T-helper 17 cell (primary cell): ENCODE measurements around the gene HSPB6. TPM values are rescaled to one million over a fixed set of nuclear protein-coding genes. Genes with fewer than 3 reads are reported as not detected.

Experiments used
- ATAC-seq: fragments of 150-1000 bp; cut with Tn5 transposase; 2 replicates; pipeline ENCODE4 v1.10.0; 2021; ENCODE audit warnings: mild to moderate bottlenecking, moderate library complexity
- DNase-seq, 3 donors: peaks; one replicate each; pipeline versions ENCODE4 v3.0.0 to v3.0.0-alpha.2; 2020 to 2021
- H3K9me3 ChIP-seq: one replicate; pipeline ENCODE4 v1.7.0; 2013; ENCODE audit warnings: low read length, mild to moderate bottlenecking; ENCODE audit not compliant: control insufficient read depth, poor library complexity, severe bottlenecking
- H3K27ac Mint-ChIP-seq: one replicate; pipeline ENCODE4 v1.8.0; 2022; ENCODE audit warnings: mild to moderate bottlenecking, moderate library complexity, mixed read lengths
- H3K27me3 Mint-ChIP-seq: one replicate; pipeline ENCODE4 v1.8.0; 2022; ENCODE audit warnings: mixed read lengths
- H3K36me3 Mint-ChIP-seq: one replicate; pipeline ENCODE4 v1.8.0; 2022; ENCODE audit warnings: low read depth, mixed read lengths
- H3K4me1 Mint-ChIP-seq: one replicate; pipeline ENCODE4 v1.8.0; 2022; ENCODE audit warnings: mild to moderate bottlenecking, mixed read lengths
- H3K4me3 Mint-ChIP-seq: one replicate; pipeline ENCODE4 v1.8.0; 2022; ENCODE audit warnings: mild to moderate bottlenecking, moderate library complexity, mixed read lengths
- total RNA-seq, 4 donors: library from RNA in 2 of 4; stranded (reverse) in 2 of 4; gene quantifications; one replicate each; pipeline ENCODE4 v1.2.3 and lab custom pipeline; 2022 to 2026

HSPB6 gene
- total RNA-seq, 2 donors from 2014 or later = not detected

DNA sequence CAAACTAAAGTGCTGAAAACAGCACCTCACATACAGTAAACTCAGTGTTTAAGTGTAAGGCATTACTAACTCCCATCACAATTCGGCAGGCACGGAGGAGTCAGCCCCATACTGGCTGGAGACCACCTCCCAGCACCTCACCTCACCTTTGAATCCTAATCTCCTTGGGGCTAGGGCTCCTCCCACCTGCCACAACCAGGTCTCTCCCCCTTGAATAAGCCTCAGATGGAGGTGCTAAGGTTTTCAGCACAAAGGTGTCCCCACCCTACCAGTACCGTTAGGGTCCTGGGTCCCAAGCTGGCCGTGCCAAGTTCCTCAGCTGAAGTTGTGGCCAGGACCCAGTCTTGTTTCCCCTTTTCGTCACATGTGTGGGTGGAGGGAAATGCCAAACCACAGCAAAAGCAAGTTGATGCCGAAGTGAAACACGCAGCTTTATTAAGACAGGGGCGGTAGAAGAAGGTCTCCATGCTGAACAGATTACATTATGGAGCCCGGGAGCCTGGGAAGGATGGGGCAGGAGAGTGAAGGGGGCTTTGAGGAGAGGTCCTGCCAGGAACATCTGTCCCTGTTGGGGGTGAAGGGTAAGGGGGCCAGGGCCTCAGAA is 14.6 kb downstream of the HSPB6 start, which contains the start of gene IGFLR1:
Gene IGFLR1, minus strand, starts transcription at position 332 of the 604 bp plus-strand sequence. CDS start 1,272 bp downstream, outside the sequence.
- ATAC-seq (peak; percentile 6), DNase-seq (peak in 2 of 3 donors; percentile 30 to 48)
- peaks cover 48% of the 10 kb centered on the region for H3K4me1 Mint-ChIP-seq
- peaks cover 4% of the 10 kb centered on the region for H3K36me3 Mint-ChIP-seq
- no peaks in the 10 kb centered on the region for H3K9me3 ChIP-seq
- no peaks in the 10 kb centered on the region for H3K27me3 Mint-ChIP-seq
- H3K4me3 Mint-ChIP-seq = peak within 1 kb of the TSS; percentile 96
- H3K27ac Mint-ChIP-seq = peak within 1 kb of the TSS; percentile 100

- H3K36me3 Mint-ChIP-seq = peaks cover 4% of the 10 kb centered on the region
- ATAC-seq (no peak), DNase-seq (no peak)
- peak overlapping the region; percentile 96 for H3K4me3 Mint-ChIP-seq
- H3K9me3 ChIP-seq = no peaks in the 10 kb centered on the region
- H3K27me3 Mint-ChIP-seq = no peaks in the 10 kb centered on the region
- H3K27ac Mint-ChIP-seq = peak overlapping the region; percentile 100
- H3K4me1 Mint-ChIP-seq = peaks cover 52% of the 10 kb centered on the region
Measured at GRCh38 chr19:35741203-35741515, 15.7 kb downstream of the HSPB6 start.

GRCh38 chr19:35740423-35741202 is 16.2 kb downstream of the HSPB6 start:
- Mint-ChIP-seq H3K36me3 (peaks cover 4% of the 10 kb centered on the region), H3K27ac (peak overlapping the region; percentile 100), H3K27me3 (no peaks in the 10 kb centered on the region), H3K4me3 (peak overlapping the region; percentile 94), H3K4me1 (peaks cover 50% of the 10 kb centered on the region)
- H3K9me3 ChIP-seq = no peaks in the 10 kb centered on the region
- peak; percentile 67 for ATAC-seq
- peak; percentile 89 to 93 (median 92) for DNase-seq

- H3K4me1 Mint-ChIP-seq = peaks cover 47% of the 10 kb centered on the region
- H3K27ac Mint-ChIP-seq = peak overlapping the region; percentile 100
- peak overlapping the region; percentile 94 for H3K4me3 Mint-ChIP-seq
- DNase-seq = no peak
- no peaks in the 10 kb centered on the region for H3K27me3 Mint-ChIP-seq
- ATAC-seq = peak; percentile 4
- H3K36me3 Mint-ChIP-seq = peaks cover 2% of the 10 kb centered on the region
- no peaks in the 10 kb centered on the region for H3K9me3 ChIP-seq
Measured at GRCh38 chr19:35740108-35740422, 16.8 kb downstream of the HSPB6 start.

DNA sequence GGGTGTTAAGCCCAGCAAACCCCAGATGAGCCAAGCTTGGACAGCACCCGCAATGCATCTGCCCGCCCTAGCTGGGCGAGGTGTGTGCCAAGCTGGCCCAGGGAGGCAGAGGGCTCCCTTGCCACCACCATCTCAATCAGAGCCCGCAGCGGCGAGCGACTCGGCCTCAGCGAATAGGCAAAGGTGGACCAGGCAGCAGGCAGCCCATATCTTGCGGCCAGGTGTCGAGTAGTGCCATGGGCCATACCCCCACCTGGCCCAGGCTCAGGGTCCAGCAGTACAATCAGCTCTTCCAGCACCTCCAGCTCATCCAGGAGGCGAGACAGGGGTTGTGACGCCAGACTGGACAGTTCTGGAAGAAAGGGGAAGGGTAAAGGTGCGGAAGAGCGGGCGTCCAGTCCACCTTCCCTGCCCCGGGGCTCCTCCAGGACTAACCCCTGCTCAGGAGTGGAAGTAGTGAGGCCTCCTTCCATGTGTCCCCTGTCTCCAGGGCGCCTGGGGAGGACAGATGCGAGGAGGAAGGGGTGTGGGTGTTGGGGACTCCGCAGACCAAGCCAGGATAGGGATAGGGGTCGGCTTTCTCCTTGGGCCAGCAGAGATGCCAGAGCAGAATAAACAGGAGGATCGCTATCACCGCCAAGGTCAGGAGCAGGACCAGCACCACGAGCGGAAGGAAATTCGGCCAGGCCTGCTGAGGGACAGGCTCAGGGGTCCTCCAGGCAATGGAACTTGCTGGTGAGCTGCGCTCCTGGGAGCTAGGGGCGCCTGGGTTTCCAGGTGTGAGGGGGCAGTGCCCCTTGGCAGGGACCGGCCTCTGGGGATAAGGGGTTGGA is 17.3 kb downstream of the HSPB6 start:
- Mint-ChIP-seq H3K36me3 (peaks cover 2% of the 10 kb centered on the region), H3K4me3 (peak overlapping the region; percentile 94), H3K27ac (peak overlapping the region; percentile 66), H3K4me1 (peaks cover 44% of the 10 kb centered on the region), H3K27me3 (no peaks in the 10 kb centered on the region)
- DNase-seq = no peak
- H3K9me3 ChIP-seq = no peaks in the 10 kb centered on the region
- ATAC-seq = no peak

- Mint-ChIP-seq H3K4me1 (peaks cover 44% of the 10 kb centered on the region), H3K27ac (peak overlapping the region; percentile 66), H3K4me3 (peak overlapping the region; percentile 94), H3K36me3 (peaks cover 2% of the 10 kb centered on the region), H3K27me3 (no peaks in the 10 kb centered on the region)
- no peak for DNase-seq
- H3K9me3 ChIP-seq = no peaks in the 10 kb centered on the region
- ATAC-seq = no peak
Measured at GRCh38 chr19:35738887-35739229, 18.0 kb downstream of the HSPB6 start.

GRCh38 chr19:35738021-35738886 is 18.6 kb downstream of the HSPB6 start:
- peaks cover 2% of the 10 kb centered on the region for H3K36me3 Mint-ChIP-seq

DNA sequence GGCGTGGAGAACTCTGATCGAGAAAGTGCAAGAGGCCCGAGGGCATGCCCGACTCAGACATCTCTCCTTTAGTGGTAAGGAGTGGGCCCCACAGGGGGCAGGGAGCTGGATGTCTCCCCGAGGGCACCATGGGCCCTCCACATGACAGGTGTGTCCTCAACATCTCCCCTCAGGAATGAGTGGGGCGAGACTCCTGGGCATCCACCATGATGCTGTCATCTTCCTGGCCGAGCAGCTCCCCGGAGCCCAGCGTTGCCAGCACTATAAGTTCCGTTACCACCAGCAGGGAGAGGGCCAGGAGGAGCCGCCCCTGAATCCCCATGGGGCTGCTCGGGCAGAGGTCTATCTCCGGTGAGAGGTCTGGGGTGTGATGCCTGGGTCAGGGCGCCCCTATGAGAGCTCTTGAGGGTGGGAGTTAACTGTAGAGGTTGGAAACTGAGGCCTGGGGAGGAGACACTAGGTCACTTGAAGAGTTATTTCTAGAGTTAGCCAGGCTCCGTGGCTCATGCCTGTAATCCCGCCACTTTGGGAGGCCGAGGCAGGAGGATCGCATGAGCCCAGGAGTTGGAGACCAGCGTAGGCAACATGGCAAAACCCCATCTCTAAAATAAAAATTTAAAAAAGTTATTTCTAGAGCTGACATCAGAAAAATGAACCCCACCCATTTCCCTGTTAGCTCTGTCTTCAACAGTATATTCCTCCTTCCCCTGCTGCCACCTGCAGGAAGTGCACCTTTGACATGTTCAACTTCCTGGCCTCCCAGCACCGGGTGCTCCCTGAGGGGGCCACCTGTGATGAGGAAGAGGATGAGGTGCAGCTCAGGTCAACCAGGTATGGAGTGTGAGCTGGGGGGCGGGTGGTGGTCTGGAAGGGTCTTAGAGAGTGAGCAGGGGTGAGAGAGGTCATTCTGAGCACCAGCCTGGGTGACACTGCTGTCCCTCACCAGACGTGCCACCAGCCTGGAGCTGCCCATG is 19.6 kb downstream of the HSPB6 start:
- H3K27ac Mint-ChIP-seq = peak overlapping the region; percentile 47
- ATAC-seq (no peak), DNase-seq (no peak)
- H3K36me3 Mint-ChIP-seq = no peaks in the 10 kb centered on the region
- H3K9me3 ChIP-seq = no peaks in the 10 kb centered on the region
- H3K4me1 Mint-ChIP-seq = peaks cover 34% of the 10 kb centered on the region
- peak overlapping the region; percentile 50 for H3K4me3 Mint-ChIP-seq
- H3K27me3 Mint-ChIP-seq = no peaks in the 10 kb centered on the region

More at GRCh38 chr19:35738021-35738886, 18.6 kb downstream of the HSPB6 start:
- Mint-ChIP-seq H3K27me3 (no peaks in the 10 kb centered on the region), H3K4me1 (peaks cover 43% of the 10 kb centered on the region), H3K4me3 (no peak overlapping the region), H3K27ac (peak overlapping the region; percentile 66)
- no peak for ATAC-seq
- no peaks in the 10 kb centered on the region for H3K9me3 ChIP-seq
- no peak for DNase-seq

GRCh38 chr19:35734889-35735288 is 21.9 kb downstream of the HSPB6 start:
- no peaks in the 10 kb centered on the region for H3K27me3 Mint-ChIP-seq
- H3K9me3 ChIP-seq = no peaks in the 10 kb centered on the region
- no peak for ATAC-seq
- peaks cover 10% of the 10 kb centered on the region for H3K36me3 Mint-ChIP-seq
- peak overlapping the region; percentile 86 for H3K27ac Mint-ChIP-seq
- H3K4me1 Mint-ChIP-seq = peaks cover 32% of the 10 kb centered on the region
- DNase-seq = no peak
- H3K4me3 Mint-ChIP-seq = no peak overlapping the region

DNA sequence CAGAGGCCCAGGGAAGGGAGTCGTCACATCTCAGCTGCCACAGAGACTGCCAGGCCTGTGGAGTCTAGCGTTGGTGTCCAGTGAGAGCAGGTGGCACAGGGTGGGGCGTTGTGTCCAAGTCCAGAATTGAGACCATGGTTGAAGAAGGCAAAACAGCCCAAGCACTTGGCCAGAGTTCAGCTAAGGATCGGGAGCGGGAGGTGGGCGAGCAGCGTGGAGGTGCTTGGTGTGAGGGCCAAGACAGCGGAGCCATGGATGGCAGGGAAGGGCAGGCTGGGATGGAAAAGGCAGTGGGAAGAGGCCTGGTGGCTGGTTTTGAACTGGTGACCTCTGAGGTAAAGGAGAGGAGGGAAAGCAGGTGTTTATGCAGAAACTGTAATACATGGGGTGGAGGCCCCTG is 22.6 kb downstream of the HSPB6 start:
- ATAC-seq = no peak
- Mint-ChIP-seq H3K27me3 (no peaks in the 10 kb centered on the region), H3K4me3 (no peak overlapping the region), H3K27ac (peak overlapping the region; percentile 86), H3K36me3 (peaks cover 11% of the 10 kb centered on the region), H3K4me1 (peaks cover 32% of the 10 kb centered on the region)
- H3K9me3 ChIP-seq = no peaks in the 10 kb centered on the region
- DNase-seq = no peak

DNA sequence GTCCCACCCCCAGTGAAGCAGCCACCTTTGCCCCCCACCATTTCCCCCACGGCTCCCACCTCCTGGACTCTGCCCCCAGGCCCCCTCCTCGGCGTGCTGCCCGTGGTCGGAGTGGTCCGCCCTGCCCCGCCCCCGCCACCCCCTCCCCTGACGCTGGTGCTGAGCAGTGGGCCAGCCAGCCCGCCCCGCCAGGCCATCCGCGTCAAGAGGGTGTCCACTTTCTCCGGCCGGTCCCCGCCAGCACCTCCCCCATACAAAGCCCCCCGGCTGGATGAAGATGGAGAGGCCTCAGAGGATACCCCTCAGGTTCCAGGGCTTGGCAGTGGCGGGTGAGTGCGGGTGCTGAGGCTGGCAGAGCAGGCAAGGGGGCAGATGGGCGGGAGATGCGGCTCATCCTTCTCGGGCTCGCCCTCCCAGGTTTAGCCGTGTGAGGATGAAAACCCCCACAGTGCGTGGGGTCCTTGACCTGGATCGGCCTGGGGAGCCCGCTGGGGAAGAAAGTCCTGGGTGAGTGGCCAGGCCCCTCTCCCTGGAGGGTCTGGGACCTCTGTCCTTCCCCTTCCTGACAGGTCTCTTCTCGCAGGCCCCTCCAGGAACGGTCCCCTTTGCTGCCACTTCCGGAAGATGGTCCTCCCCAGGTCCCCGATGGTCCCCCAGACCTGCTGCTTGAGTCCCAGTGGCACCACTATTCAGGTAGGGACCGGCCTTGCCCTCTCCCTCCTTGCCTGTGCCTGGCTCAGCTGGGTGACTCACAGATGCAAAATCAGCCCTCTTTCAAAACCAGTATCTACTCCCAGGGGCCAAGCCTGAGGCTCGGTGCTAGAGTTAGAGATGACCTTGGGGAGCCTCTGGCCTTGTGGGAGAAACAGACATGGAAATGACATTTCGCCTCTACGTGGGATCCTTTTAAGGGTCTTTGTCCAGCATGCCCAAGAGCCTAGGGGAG is 23.4 kb downstream of the HSPB6 start:
- H3K36me3 Mint-ChIP-seq = peaks cover 11% of the 10 kb centered on the region
- no peaks in the 10 kb centered on the region for H3K9me3 ChIP-seq
- peaks cover 33% of the 10 kb centered on the region for H3K4me1 Mint-ChIP-seq
- no peaks in the 10 kb centered on the region for H3K27me3 Mint-ChIP-seq
- peak overlapping the region; percentile 86 for H3K27ac Mint-ChIP-seq
- no peak overlapping the region for H3K4me3 Mint-ChIP-seq
- no peak for ATAC-seq
- DNase-seq = no peak
